Mucosa of descending colon (tissue), 3 donors: ENCODE results near the gene DPYSL5. TPM values are rescaled to one million over a fixed set of nuclear protein-coding genes. Genes with fewer than 3 reads are reported as not detected.

Source experiments
- ATAC-seq: fragments of 200-7000 bp; cut with Tn5 transposase; one replicate; pipeline ENCODE4 v1.9.1; 2020; ENCODE audit warnings: mild to moderate bottlenecking, moderate library complexity
- DNase-seq, 3 donors: peaks; one replicate each; pipeline ENCODE4 v3.0.0-alpha.2; 2020
- H3K36me3 ChIP-seq: fragments of 200-600 bp; one replicate; pipeline ENCODE4 v1.8.0; 2021; ENCODE audit warnings: low read depth, mild to moderate bottlenecking
- H3K4me1 ChIP-seq: fragments of 200-600 bp; one replicate; pipeline ENCODE4 v1.8.0; 2021; ENCODE audit warnings: low read depth, mild to moderate bottlenecking
- H3K4me3 ChIP-seq: fragments of 200-600 bp; one replicate; pipeline ENCODE4 v1.8.0; 2021; ENCODE audit warnings: mild to moderate bottlenecking
- H3K9me3 ChIP-seq: fragments of 200-600 bp; one replicate; pipeline ENCODE4 v1.8.0; 2021; ENCODE audit warnings: mild to moderate bottlenecking
- intact Hi-C, 2 donors: fragments of 100-400 bp; cut with DNase I in 1 of 2; cut with micrococcal nuclease in 1 of 2; formaldehyde crosslinking; loops; one replicate each; pipeline versions ENCODE4 v1.11.0 to v1.11.1; 2022; cut with DNase I, micrococcal nuclease
- total RNA-seq, 3 donors: library from RNA; stranded (reverse); fragmentation: NEBNext Ultra II Directional in 2 of 3; extraction: Animal tissue kit (Norgen Biotek cat#: 25700) in 2 of 3; gene quantifications; one replicate each; pipeline versions ENCODE4 v1.2.1 to v1.2.4, GENCODE V29; 2021 to 2023
- TF ChIP-seq, protein P1 (sequence below): fragments of 200-600 bp; IDR thresholded peaks from one replicate; pipeline ENCODE4 v1.8.0; 2022; ENCODE audit warnings: antibody characterized with exemption, mild to moderate bottlenecking
- donor health status: DM: no; HTN: no; CAD: no; lungs with moderate emphysema.
- donor health status: DM: no; HTN: no; CAD: no.
- donor health status: DM: no; HTN: yes; CAD: no.

DPYSL5 gene
- total RNA-seq, 3 donors from 2014 or later: 0.24 to 1.3 (median 0.38) TPM

DNA sequence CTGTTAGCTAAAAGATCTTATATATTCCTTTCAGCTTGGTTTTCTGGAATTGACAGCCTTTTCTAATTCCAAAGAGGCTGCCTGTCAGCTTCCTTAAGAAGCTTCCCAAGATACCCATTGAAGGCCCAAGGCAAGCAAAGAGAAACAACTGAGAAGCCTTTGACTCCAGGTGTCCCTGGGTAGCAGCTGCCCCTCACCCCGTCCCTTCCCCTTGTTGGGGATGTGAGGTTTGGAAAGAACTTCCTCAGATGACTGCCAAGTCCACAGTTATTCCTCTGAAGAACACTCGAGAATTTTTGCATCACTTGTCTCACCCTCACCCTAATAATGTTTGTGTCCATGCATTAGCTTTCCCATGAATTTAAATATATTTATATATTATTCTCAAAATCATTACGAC lies 135.8 kb downstream of the DPYSL5 start:
- Histone ChIP-seq H3K9me3 (no peaks in the 10 kb centered on the region), H3K4me3 (no peak overlapping the region), H3K4me1 (peaks cover 20% of the 10 kb centered on the region), H3K36me3 (no peaks in the 10 kb centered on the region)
- TF ChIP-seq, protein P1, sequence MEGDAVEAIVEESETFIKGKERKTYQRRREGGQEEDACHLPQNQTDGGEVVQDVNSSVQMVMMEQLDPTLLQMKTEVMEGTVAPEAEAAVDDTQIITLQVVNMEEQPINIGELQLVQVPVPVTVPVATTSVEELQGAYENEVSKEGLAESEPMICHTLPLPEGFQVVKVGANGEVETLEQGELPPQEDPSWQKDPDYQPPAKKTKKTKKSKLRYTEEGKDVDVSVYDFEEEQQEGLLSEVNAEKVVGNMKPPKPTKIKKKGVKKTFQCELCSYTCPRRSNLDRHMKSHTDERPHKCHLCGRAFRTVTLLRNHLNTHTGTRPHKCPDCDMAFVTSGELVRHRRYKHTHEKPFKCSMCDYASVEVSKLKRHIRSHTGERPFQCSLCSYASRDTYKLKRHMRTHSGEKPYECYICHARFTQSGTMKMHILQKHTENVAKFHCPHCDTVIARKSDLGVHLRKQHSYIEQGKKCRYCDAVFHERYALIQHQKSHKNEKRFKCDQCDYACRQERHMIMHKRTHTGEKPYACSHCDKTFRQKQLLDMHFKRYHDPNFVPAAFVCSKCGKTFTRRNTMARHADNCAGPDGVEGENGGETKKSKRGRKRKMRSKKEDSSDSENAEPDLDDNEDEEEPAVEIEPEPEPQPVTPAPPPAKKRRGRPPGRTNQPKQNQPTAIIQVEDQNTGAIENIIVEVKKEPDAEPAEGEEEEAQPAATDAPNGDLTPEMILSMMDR: no peak
- intact Hi-C loops: no loop called here
- DNase-seq (no peak), ATAC-seq (no peak)

- no peak overlapping the region for H3K4me3 ChIP-seq
- intact Hi-C loops: no loop called here
- H3K4me1 ChIP-seq: peaks cover 20% of the 10 kb centered on the region
- no peak for ATAC-seq
- H3K36me3 ChIP-seq: no peaks in the 10 kb centered on the region
- no peak for DNase-seq
- H3K9me3 ChIP-seq: no peaks in the 10 kb centered on the region
- TF ChIP-seq, protein P1: no peak
Observed at GRCh38 chr2:26985807-26986206, 137.9 kb downstream of the DPYSL5 start.

DNA sequence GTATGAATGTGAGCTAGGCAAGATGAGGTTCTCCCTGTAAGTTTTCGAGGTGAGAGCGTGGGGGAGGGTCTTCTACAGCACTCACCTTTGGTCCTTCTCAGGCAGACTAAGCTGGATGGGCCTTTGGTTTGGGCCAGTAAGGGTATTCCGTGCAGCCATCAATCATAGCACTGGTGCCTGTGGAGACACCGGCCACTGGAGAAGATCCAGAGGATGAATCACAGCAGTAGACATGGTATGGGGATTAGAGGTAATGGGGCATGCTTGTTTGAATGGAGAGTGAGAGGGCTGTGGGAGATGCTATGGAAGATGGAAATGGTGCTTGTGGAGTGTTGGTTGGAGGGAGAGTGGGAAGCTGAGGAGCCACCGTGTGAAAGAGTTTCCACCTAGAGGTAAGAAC lies 138.6 kb downstream of the DPYSL5 start:
- no peak overlapping the region for H3K4me3 ChIP-seq
- H3K36me3 ChIP-seq: no peaks in the 10 kb centered on the region
- H3K9me3 ChIP-seq: no peaks in the 10 kb centered on the region
- TF ChIP-seq, protein P1: no peak
- intact Hi-C loops: no loop called here
- ATAC-seq (no peak), DNase-seq (no peak)
- H3K4me1 ChIP-seq: peaks cover 18% of the 10 kb centered on the region

DNA sequence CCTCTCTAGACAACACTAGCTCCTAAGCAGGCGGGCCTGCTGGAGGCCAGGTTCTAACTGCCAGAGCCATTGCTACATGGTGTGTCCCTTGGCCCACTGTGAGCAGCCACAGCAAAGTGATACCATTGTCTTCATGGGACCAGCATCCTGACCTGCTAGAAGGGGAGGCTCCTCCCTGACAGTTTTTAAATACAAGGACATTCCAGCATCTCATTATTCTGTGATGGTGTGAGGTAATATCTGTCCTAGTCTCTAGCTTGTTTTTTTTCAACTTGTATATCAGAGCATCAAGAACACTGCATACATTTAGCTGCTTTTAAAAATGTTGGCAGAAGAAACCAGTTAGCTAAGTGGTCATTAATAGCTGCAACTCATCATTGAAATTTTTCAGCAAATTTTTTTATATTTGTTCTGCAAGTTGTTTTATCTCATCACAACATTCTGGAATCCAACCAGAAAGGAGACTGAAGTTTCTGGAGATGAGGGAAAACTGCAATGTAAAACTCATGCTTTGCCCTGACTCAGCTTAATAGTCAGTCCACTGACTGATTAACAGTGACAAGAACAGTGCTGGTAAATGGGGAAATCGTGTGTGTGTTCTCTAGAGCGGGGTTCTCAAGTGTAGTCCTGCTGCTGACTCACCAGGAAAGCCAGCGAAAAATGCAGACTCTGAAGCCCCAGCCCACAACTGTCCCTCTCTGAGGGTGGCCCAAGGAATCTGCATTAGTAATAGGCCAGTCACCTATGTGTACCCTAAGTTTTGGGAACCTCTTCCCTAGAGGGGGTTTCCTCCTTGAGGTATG lies 140.3 kb downstream of the DPYSL5 start:
- no peak for DNase-seq
- TF ChIP-seq, protein P1: no peak
- Histone ChIP-seq H3K9me3 (no peaks in the 10 kb centered on the region), H3K4me3 (no peak overlapping the region), H3K36me3 (no peaks in the 10 kb centered on the region), H3K4me1 (peaks cover under 1% of the 10 kb centered on the region)
- ATAC-seq: no peak
- intact Hi-C loops: no loop called here

DNA sequence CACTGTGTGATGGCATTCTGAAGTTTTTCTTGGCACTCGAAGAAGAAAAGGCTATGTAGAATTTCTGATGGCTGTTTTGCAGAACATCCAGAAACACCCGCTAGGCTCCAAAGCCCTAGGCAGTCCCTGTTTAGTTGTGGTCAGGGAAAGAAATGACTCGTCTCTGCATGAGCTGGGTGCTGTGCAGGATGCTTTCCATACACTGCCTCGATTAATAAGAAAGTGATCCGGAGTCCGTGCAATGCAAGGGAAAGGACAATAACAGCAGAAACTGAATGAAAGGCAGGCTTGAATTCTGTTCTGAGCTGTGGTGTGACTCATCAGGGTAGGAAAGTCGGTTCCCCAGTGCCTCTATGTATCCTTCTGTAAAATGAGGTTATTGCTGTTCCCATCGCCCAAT lies 141.2 kb downstream of the DPYSL5 start:
- ATAC-seq (no peak), DNase-seq (no peak)
- intact Hi-C loops: no loop called here
- no peaks in the 10 kb centered on the region for H3K4me1 ChIP-seq
- H3K36me3 ChIP-seq: no peaks in the 10 kb centered on the region
- H3K4me3 ChIP-seq: no peak overlapping the region
- no peaks in the 10 kb centered on the region for H3K9me3 ChIP-seq
- TF ChIP-seq, protein P1: no peak
